ENCODE results near the gene EPHX1.

EPHX1 gene

DNA sequence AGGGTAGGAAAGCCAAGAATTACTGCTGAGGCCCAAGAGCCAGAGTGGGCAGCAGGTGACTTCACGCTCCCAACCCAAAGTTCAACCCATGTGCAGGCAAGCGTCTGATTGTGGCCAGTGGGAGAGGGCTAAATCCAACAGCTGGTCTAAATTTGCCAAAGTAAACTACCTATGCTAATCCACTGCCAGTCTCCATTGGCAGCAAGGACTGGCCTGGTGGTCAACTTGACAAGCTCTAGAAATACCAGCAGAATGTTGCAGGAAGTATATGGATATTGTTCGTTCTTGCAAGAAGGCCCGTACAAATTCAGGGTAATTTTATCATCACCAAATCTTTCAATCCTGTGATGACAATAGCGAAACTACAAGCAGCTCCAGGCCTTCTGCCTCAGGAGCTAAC lies 70.7 kb downstream of the EPHX1 start:
- FAIRE-seq (no peak), DNase-seq (ENCODE audit: insufficient read length, low spot score) (no peak)
- TF ChIP-seq CTCF (IDR thresholded peaks at IDR 0.05; ENCODE audit: insufficient read depth, missing control alignments) = no peak

GRCh38 chr1:225881081-225881958 lies 71.4 kb downstream of the EPHX1 start:
- DNase-seq (ENCODE audit: insufficient read length, low spot score) = no peak
- FAIRE-seq = no peak
- TF ChIP-seq CTCF (IDR thresholded peaks at IDR 0.05; ENCODE audit: insufficient read depth, missing control alignments) = no peak

DNA sequence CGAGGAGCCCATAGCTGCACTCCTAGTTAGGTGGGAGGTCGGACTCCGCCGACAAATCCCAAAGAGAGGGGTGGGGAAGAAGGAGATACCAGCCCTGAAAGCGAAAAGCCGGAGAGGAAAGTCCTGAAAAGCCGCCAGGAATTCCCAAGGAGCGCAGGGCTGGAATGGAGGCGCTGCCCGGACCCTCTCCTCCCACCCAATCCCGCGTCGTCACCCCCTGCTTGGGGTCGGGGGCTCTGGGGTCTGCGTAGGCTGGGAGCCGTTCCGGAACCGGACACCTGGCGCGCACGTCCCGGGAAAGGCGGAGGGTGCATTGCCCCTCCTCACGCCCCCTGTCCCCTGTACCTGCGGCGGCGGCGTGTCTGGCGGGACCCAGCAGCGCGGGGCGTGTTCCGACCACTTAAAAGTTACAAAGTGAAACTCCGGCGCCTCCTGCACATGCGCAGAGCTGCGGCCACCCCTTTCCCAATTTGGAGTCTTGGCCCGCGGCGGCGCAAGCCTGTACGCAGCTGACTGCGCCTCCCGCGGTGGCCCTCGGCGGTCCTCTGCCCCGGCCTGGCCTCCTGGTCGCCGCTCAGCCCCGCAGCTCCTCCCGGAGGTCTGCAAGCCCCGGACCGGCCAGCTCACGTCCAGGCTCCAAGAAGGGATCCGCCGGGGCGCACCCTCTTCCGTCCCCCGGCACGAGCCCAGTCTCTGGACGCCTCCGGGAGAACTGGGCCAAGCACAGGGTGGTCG lies 72.2 kb downstream of the EPHX1 start, which contains the start of gene TMEM63A:
TMEM63A (minus strand) TSS at position 422 of the 735 bp plus-strand sequence. CDS start 4,800 bp downstream, outside the sequence.
- no peak for FAIRE-seq
- TF ChIP-seq CTCF (IDR thresholded peaks at IDR 0.05; ENCODE audit: insufficient read depth, missing control alignments) = no peak
- DNase-seq (ENCODE audit: insufficient read length, low spot score) = no peak

GRCh38 chr1:225882694-225883615 lies 73.0 kb downstream of the EPHX1 start:
- no peak for TF ChIP-seq CTCF (IDR thresholded peaks at IDR 0.05; ENCODE audit: insufficient read depth, missing control alignments)
- DNase-seq (ENCODE audit: insufficient read length, low spot score) = no peak
- FAIRE-seq = no peak

- no peak for FAIRE-seq
- no peak for DNase-seq (ENCODE audit: insufficient read length, low spot score)
- TF ChIP-seq CTCF (IDR thresholded peaks at IDR 0.05; ENCODE audit: insufficient read depth, missing control alignments) = no peak
Observed at GRCh38 chr1:225883616-225884265, 73.8 kb downstream of the EPHX1 start.

- FAIRE-seq (no peak), DNase-seq (ENCODE audit: insufficient read length, low spot score) (no peak)
- TF ChIP-seq CTCF (IDR thresholded peaks at IDR 0.05; ENCODE audit: insufficient read depth, missing control alignments) = no peak
Observed at GRCh38 chr1:225885336-225885735, 75.4 kb downstream of the EPHX1 start.
